ENCODE measurements around the gene STX1B.

STX1B gene

DNA sequence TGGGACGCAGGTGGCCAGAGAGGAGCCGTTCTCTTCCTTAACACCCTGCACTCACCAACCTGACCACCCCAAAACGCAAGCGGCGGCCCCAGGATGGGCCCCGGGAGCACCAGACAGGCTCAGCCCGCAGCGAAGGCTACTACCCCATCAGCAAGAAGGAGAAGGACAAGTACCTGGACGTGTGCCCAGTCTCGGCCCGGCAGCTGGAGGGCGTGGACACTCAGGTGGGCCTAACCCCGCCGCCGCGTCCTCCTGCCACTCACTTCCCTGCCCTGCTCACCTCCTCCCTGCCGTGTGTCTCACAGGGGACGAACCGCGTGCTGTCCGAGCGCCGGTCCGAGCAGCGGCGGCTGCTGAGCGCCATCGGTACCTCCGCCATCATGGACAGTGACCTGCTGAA, 30.0 kb downstream of the STX1B start:
- TF ChIP-seq, protein P1, sequence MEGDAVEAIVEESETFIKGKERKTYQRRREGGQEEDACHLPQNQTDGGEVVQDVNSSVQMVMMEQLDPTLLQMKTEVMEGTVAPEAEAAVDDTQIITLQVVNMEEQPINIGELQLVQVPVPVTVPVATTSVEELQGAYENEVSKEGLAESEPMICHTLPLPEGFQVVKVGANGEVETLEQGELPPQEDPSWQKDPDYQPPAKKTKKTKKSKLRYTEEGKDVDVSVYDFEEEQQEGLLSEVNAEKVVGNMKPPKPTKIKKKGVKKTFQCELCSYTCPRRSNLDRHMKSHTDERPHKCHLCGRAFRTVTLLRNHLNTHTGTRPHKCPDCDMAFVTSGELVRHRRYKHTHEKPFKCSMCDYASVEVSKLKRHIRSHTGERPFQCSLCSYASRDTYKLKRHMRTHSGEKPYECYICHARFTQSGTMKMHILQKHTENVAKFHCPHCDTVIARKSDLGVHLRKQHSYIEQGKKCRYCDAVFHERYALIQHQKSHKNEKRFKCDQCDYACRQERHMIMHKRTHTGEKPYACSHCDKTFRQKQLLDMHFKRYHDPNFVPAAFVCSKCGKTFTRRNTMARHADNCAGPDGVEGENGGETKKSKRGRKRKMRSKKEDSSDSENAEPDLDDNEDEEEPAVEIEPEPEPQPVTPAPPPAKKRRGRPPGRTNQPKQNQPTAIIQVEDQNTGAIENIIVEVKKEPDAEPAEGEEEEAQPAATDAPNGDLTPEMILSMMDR (conservative IDR thresholded peaks at IDR 0.05), result no peak
- TF ChIP-seq ZFX (IDR thresholded peaks at IDR 0.05), result no peak
- no peak overlapping the region for H3K27ac ChIP-seq

GRCh38 chr16:30980023-30980371, 30.4 kb downstream of the STX1B start:
- TF ChIP-seq ZFX (IDR thresholded peaks at IDR 0.05), result no peak
- TF ChIP-seq, protein P1 (conservative IDR thresholded peaks at IDR 0.05), result no peak
- no peak overlapping the region for H3K27ac ChIP-seq

- no peak for TF ChIP-seq ZFX (IDR thresholded peaks at IDR 0.05)
- TF ChIP-seq, protein P1 (conservative IDR thresholded peaks at IDR 0.05), result no peak
- no peak overlapping the region for H3K27ac ChIP-seq
Observed at GRCh38 chr16:30979170-30980022, 31.0 kb downstream of the STX1B start.

DNA sequence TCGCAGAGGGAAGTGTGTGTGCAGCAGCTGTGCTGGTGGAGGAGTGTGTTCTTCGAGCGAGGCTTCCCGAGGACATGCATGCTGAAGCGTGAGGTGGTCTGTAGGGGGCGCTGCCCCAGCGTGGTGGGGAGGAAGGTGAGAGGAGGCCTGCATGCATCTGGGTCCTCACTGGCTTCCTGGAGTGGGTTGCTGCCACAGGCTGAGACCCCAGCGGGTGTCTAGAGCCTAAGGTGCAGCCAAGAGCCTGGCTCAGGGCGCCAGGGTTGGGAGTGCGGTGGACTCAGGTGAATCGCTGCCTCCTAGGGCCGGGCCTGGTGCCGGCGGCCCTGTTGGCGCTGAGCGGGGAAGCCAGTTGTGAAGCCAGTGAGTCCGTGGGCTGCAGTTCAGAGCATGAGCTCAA, 32.9 kb downstream of the STX1B start:
- TF ChIP-seq, protein P1 (conservative IDR thresholded peaks at IDR 0.05), result no peak; the same call in 1 of the 2 replicates
- TF ChIP-seq ZFX (IDR thresholded peaks at IDR 0.05), result no peak
- H3K27ac ChIP-seq, result no peak overlapping the region

DNA sequence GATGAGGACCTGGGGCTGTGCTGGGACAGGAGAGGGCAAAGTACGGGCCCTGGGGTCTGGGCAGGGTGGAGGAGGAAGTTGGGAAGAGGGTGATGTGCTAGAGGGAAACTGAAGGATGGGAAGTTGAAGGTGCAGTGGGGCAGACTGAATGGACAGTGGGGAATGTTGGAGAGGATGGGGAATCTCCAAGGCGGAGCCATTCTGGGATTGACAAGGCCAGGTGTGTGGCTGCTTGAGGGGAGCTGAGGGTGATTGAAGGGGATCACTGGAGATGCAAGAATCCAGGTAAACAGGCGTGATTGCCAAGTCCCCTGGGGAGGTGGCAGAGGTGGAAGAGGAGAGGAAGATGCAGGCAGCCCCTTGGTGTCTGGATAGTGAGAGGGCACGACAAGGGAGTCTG, 34.0 kb downstream of the STX1B start:
- no peak overlapping the region for H3K27ac ChIP-seq
- no peak for TF ChIP-seq ZFX (IDR thresholded peaks at IDR 0.05)
- TF ChIP-seq, protein P1 (conservative IDR thresholded peaks at IDR 0.05), result no peak

- H3K27ac ChIP-seq, result no peak overlapping the region
- TF ChIP-seq ZFX (IDR thresholded peaks at IDR 0.05), result no peak
- TF ChIP-seq, protein P1 (conservative IDR thresholded peaks at IDR 0.05), result no peak
Observed at GRCh38 chr16:30974348-30974747, 36.1 kb downstream of the STX1B start.

GRCh38 chr16:30972872-30973271, 37.6 kb downstream of the STX1B start:
- TF ChIP-seq, protein P1 (conservative IDR thresholded peaks at IDR 0.05), result no peak
- no peak for TF ChIP-seq ZFX (IDR thresholded peaks at IDR 0.05)
- H3K27ac ChIP-seq, result no peak overlapping the region

All from C4-2B (cell line).